NB4 (cell line): ENCODE results near the gene PGA5.
"Not testable (repeated sequence)": the region's sequence is repeated elsewhere in the genome, so short reads cannot be mapped to it uniquely, and the experiment has no call there.

ENCODE experiments used
- CTCF ChIP-seq: IDR thresholded peaks from one replicate; pipeline ENCODE4 v1.5.1; 2012; ENCODE audit warnings: low read depth, low read length
- MAX ChIP-seq: IDR thresholded peaks from 2 replicates; pipeline ENCODE4 v1.6.1; 2011; ENCODE audit warnings: low read depth, low read length
- POLR2A ChIP-seq: IDR thresholded peaks from 2 replicates; pipeline ENCODE4 v1.6.1; 2011; ENCODE audit warnings: mild to moderate bottlenecking; ENCODE audit not compliant: insufficient read length; ENCODE audit errors: extremely low read depth

- not testable (repeated sequence) for TF ChIP-seq CTCF, POLR2A, MAX
Measured at GRCh38 chr11:61237130-61237529, 3.8 kb upstream of the PGA5 start.
